ENCODE results near the gene CAMKMT.

The CAMKMT gene

GRCh38 chr2:44444881-44445280 is 83.1 kb downstream of the CAMKMT start:
- DNase-seq (ENCODE audit: low read depth, low spot score) = no peak

- DNase-seq (ENCODE audit: low read depth, low spot score) = no peak
Measured at GRCh38 chr2:44448860-44449527, 87.2 kb downstream of the CAMKMT start.

GRCh38 chr2:44450082-44450481 is 88.3 kb downstream of the CAMKMT start:
- peak; percentile 14 for DNase-seq (ENCODE audit: low read depth, low spot score)

- DNase-seq (ENCODE audit: low read depth, low spot score) = no peak
Measured at GRCh38 chr2:44450806-44451205, 89.1 kb downstream of the CAMKMT start.

- no peak for DNase-seq (ENCODE audit: low read depth, low spot score)
Measured at GRCh38 chr2:44452069-44452583, 90.4 kb downstream of the CAMKMT start.

DNA sequence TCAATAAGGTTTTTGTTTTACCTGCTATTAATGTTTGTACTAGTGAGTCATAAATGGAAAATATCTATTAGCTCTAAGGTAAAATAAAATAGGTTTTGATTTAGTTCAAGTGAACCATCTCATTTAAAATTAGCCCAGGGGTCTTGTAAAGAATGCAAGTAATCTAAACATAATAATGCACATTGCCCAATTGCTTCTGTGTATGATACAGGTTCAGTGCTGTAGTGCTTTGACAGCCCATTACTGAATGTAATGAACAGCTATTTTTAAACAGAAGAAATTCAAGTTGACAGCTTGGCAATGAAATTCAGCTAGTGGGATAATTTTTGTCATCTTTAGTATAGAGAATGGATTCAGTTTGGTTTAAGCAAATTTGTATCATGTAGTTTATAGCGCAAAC is 91.5 kb downstream of the CAMKMT start:
- no peak for DNase-seq (ENCODE audit: low read depth, low spot score)

- DNase-seq (ENCODE audit: low read depth, low spot score) = no peak
Measured at GRCh38 chr2:44455877-44456276, 94.1 kb downstream of the CAMKMT start.

DNA sequence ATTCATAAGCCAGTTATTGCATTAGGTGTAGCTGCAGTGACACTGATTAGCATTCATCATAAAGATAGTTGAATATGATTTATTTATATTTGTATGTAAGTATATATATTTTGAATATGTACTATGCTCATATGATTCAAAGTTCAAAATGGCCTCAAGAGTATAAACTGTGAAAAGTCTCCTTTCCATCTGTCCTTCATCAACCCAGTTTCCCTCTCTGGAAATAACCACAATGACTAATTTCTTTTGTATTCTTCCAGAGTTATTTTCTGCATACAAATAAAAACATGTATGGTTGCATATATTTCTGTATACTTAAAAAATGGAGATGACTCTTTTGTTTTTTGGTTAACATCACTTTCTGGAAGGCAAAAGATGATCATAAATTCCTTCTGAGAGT is 95.2 kb downstream of the CAMKMT start:
- no peak for DNase-seq (ENCODE audit: low read depth, low spot score)

GRCh38 chr2:44459739-44460138 is 98.0 kb downstream of the CAMKMT start:
- no peak for DNase-seq (ENCODE audit: low read depth, low spot score)

- no peak for DNase-seq (ENCODE audit: low read depth, low spot score)
Measured at GRCh38 chr2:44462934-44463849, 101.4 kb downstream of the CAMKMT start.

DNA sequence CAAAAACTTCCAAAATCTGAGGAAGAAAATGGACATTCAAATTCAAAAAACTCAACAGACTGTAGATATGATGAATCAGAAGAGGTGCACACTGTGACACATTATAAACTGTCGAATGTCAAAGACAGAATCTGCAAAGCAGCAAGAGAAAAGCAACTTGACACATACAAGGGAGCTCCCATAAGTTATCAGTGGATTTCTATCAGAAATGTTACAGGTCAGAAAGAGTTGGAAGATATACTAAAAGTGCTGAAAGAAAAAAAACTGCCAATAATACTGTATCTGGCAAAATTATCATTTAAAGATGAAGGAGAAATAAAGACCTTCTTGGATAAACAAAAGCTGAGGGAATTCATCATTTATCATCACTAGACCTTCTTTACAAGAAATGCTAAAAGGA is 102.7 kb downstream of the CAMKMT start:
- no peak for DNase-seq (ENCODE audit: low read depth, low spot score)

- no peak for DNase-seq (ENCODE audit: low read depth, low spot score)
Measured at GRCh38 chr2:44470151-44470550, 108.4 kb downstream of the CAMKMT start.

GRCh38 chr2:44477657-44478414 is 116.1 kb downstream of the CAMKMT start:
- no peak for DNase-seq (ENCODE audit: low read depth, low spot score)

DNA sequence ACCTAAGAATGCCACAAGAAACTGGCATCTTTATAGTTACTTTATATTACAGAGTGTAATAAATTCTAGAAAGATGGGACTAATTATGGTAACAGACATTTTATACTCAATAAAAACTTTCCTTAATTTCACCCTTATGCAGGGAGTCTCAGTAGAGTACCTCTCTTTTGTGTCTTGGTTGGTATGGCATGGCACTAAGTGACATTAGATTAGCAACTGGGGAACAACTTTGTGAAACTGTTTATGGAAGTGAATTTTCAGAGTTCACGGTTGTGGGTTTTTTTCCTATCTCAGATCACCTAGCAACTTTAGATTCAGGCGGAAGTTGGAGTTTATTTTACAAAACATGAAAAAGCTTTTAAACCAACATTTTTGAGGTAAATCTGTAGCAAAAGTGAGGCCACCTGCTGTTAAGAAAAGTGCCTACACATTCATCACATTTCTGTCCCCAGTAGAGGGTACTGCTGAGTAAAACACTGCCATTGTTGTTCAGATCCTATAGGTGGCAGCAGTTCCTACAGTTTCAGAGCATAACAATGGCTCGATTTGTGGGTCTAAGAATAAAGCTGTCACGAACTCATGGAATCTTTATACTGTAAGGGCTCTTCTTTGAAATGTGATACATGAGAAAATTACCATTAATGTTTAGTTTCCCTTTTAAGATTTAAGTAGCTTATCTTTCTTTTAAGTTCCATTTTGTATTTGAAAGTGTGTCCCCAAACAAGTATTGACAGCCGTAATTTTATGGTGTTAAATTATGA is 117.6 kb downstream of the CAMKMT start:
- DNase-seq (ENCODE audit: low read depth, low spot score) = peak; percentile 92

DNA sequence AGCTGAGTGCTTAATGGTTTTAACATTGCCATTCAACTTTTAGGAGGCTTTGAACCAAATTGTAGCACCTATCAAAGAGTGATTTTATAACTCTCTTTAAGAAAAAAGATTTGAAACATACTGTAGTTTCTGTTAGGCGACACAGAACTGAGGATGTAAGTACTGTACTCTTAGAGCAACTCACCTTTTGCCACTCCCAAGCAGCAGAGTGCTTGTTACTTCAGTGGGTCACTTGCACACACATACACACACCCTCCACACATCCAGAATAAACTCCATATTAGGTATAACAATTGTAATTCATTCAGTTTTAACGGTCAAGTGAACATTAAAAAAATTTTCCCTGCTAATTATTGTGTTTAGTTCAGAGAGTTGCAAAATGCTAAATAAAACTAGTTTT is 118.3 kb downstream of the CAMKMT start:
- peak; percentile 2 for DNase-seq (ENCODE audit: low read depth, low spot score)

GRCh38 chr2:44487052-44487451 is 125.3 kb downstream of the CAMKMT start:
- DNase-seq (ENCODE audit: low read depth, low spot score) = no peak

DNA sequence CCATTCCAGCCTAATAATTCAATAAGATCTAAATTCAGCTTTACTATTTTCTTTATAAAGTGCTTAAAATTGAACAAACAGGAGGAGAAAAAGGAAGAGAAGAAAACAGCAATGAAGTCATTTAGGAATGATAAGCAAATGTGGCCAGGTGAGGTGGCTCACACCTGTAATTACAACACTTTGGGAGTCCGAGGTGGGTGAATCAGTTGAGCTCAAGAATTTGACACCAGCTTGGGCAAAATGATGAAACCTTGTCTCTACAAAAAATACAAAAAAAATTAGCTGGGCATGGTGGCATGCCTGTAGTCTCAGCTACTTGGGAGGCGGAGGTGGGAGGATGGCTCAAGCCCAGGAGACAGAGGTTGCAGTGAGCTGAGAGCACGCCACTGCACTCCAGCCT is 129.0 kb downstream of the CAMKMT start:
- no peak for DNase-seq (ENCODE audit: low read depth, low spot score)

DNA sequence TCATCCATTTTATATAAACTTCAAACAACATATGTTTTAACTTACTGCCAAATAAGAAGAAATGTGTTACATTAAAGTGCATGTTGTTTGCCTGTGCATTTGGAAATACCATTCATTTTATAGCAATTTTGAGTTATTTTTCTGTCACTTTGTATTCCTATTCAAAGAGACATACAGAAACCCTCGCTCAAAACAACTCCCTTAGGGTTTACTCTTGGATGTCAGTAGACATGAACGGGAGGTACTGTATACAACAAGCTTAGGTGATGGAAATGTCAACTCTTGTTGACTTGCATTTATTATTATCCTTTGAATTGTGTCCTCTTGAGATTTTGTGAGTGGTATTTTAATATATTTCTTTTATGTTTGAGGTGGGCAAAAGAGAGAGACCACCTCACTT is 132.3 kb downstream of the CAMKMT start:
- DNase-seq (ENCODE audit: low read depth, low spot score) = no peak

DNA sequence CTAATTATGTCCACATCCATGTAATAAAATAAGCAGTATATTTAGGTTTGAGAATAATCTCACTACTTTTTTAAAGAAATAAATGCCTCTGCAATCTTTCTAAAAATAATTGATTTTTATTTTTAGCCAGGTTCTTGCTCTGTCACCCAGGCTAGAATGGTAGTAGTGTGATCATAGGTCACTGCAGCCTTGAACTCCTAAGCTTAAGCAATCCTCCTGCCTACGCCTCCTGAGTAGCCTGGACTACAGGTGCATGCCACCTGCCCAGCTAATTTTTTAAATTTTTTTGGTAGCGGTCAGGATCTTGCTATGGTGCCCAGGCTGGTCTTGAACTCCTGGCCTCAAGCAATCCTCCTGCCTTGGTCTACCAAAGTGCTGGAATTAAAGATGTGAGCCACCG is 133.3 kb downstream of the CAMKMT start:
- DNase-seq (ENCODE audit: low read depth, low spot score) = no peak

DNA sequence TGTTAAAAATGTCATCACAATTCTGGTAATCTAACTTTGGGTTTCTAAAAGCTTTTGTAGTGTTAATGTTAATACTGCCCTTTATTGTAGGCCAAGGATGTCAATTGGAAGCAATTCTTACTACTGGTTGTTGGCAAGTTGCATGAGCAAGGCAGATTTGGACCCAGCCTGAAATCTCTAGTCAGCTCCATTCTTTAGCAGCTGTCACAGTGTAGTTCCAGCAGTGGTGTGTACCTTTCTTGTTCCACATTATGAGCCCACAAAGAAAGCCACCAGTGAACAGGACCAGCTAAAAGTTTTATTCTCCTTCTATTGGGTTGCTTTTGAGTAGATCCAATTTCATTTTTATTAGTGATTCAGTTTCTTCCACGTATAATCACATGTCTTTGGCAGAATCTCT is 133.8 kb downstream of the CAMKMT start:
- no peak for DNase-seq (ENCODE audit: low read depth, low spot score)

DNA sequence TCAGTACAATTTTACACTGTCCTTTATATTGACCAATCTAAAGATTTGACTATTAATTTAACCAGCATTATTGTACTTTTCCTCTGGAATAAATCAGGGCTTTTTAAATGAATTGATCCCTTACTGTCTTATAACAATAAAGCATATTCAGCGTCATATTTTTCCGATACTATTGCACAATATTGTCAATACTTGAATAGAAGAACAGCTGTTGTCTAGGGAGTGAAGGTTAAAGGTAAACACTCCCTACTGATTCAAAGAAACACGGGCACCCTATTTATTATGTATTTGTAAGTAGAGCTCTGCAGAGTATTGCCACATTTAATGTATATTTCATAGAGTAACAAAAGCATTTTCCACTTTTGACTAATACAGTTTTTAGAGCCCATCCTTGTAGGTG is 134.4 kb downstream of the CAMKMT start:
- no peak for DNase-seq (ENCODE audit: low read depth, low spot score)
